Activated naive CD4-positive, alpha-beta T cell treated with anti-CD3 and anti-CD28 coated beads for 36 hours (primary cell): ENCODE results near the gene PHKG2. TPM values are rescaled to one million over a fixed set of nuclear protein-coding genes. Genes with fewer than 3 reads are reported as not detected.

Source experiments
- CTCF ChIA-PET: fragments of 350-600 bp; sonication (Branson Sonifier 250); formaldehyde crosslinking; loops from one replicate; lab custom pipeline; 2021; ENCODE audit warnings: antibody characterized with exemption; lab: Charles Lee
- DNase-seq: peaks from one replicate; pipeline ENCODE4 v3.0.0-alpha.2; 2020
- H3K27ac Mint-ChIP-seq: one replicate; pipeline ENCODE4 v1.8.0; 2021; ENCODE audit warnings: mild to moderate bottlenecking, mixed read lengths
- H3K27me3 Mint-ChIP-seq: one replicate; pipeline ENCODE4 v1.8.0; 2021; ENCODE audit warnings: low read depth, mixed read lengths
- H3K36me3 Mint-ChIP-seq: one replicate; pipeline ENCODE4 v1.8.0; 2021; ENCODE audit warnings: low read depth, mixed read lengths
- H3K4me1 Mint-ChIP-seq: one replicate; pipeline ENCODE4 v1.8.0; 2021; ENCODE audit warnings: low read depth, mixed read lengths
- H3K4me3 Mint-ChIP-seq: one replicate; pipeline ENCODE4 v1.8.0; 2021; ENCODE audit warnings: mild to moderate bottlenecking, moderate library complexity, mixed read lengths
- H3K9me3 Mint-ChIP-seq: one replicate; pipeline ENCODE4 v1.8.0; 2021; ENCODE audit warnings: mixed read lengths
- intact Hi-C: fragments of 100-400 bp; cut with micrococcal nuclease; formaldehyde crosslinking; loops from one replicate; pipeline ENCODE4 v1.15.1; 2023
- total RNA-seq, 2 experiments: library from RNA; stranded (reverse); gene quantifications; one replicate each; pipeline ENCODE4 v1.2.3, GENCODE V29; 2021

The PHKG2 gene
- total RNA-seq, 2 experiments from 2014 or later, result 23.3 to 26.4 TPM

DNA sequence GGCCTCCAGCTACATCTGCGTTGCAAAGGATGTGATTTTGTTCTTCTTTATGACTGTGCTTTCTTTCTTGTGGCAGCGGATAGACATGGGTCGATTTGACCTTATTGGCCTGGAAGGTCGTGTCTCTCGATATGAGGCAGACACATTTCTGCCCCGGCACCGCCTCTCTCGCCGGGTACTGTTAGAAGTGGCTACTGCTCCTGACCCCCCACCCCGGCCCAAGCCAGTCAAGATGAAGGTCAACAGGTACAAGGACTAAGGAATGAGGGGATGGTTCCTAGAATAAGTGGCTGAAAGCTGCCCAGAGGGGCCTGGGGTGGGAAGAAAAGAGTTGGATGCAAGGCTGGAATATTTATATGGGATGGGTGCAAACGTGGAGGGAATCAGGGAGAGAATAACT, 28.1 kb upstream of the PHKG2 start:
- CTCF ChIA-PET, result interaction anchor here (1.3 kb wide), 1 partner anchor 16 kb away, joined by 3 read pairs; no protein-coding TSS in a partner anchor
- peaks cover 70% of the 10 kb centered on the region for H3K36me3 Mint-ChIP-seq
- peaks cover 20% of the 10 kb centered on the region for H3K4me1 Mint-ChIP-seq
- H3K27ac Mint-ChIP-seq, result no peak overlapping the region
- no peak overlapping the region for H3K4me3 Mint-ChIP-seq
- no peaks in the 10 kb centered on the region for H3K9me3 Mint-ChIP-seq
- DNase-seq, result no peak
- intact Hi-C loops, result no loop called here
- no peaks in the 10 kb centered on the region for H3K27me3 Mint-ChIP-seq

DNA sequence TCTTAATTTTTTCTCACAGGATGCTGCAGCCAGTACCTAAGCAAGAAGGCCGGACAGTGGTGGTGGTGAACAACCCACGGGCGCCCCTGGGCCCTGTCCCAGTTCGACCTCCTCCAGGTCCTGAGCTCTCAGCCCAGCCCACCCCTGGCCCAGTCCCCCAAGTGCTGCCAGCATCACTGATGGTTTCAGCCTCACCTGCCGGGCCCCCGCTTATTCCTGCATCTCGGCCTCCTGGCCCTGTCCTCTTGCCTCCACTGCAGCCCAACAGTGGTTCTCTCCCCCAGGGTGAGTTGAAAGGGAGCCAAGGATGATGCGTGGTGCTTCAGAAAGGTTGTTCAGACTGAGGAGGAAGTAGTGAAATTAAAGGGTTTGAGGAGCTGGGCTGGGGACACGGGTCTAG, 27.5 kb upstream of the PHKG2 start:
- H3K9me3 Mint-ChIP-seq, result no peaks in the 10 kb centered on the region
- no peak overlapping the region for H3K27ac Mint-ChIP-seq
- no peak for DNase-seq
- intact Hi-C loops, result no loop called here
- CTCF ChIA-PET, result no interaction called here
- H3K4me3 Mint-ChIP-seq, result no peak overlapping the region
- H3K27me3 Mint-ChIP-seq, result no peaks in the 10 kb centered on the region
- H3K4me1 Mint-ChIP-seq, result peaks cover 14% of the 10 kb centered on the region
- peaks cover 69% of the 10 kb centered on the region for H3K36me3 Mint-ChIP-seq

DNA sequence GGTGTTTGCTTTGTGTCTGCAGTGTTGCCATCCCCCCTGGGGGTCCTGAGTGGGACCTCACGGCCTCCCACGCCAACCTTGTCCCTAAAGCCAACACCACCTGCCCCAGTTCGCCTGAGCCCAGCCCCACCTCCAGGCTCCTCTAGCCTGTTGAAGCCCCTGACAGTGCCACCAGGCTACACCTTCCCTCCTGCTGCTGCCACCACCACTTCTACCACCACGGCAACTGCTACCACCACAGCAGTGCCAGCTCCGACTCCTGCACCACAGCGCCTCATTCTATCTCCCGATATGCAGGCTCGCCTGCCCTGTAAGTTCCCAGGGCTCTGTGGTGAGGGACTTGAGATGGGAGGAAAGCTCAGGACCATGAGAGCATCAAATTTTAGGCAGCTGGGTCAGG, 27.1 kb upstream of the PHKG2 start:
- H3K27me3 Mint-ChIP-seq, result no peaks in the 10 kb centered on the region
- peak overlapping the region; percentile 15 for H3K27ac Mint-ChIP-seq
- peaks cover 9% of the 10 kb centered on the region for H3K4me1 Mint-ChIP-seq
- DNase-seq, result no peak
- no peak overlapping the region for H3K4me3 Mint-ChIP-seq
- H3K36me3 Mint-ChIP-seq, result peaks cover 68% of the 10 kb centered on the region
- CTCF ChIA-PET, result interaction anchor here (0.6 kb wide), 1 partner anchor 49 kb away, joined by 3 read pairs; no protein-coding TSS in a partner anchor
- no peaks in the 10 kb centered on the region for H3K9me3 Mint-ChIP-seq
- intact Hi-C loops, result no loop called here

DNA sequence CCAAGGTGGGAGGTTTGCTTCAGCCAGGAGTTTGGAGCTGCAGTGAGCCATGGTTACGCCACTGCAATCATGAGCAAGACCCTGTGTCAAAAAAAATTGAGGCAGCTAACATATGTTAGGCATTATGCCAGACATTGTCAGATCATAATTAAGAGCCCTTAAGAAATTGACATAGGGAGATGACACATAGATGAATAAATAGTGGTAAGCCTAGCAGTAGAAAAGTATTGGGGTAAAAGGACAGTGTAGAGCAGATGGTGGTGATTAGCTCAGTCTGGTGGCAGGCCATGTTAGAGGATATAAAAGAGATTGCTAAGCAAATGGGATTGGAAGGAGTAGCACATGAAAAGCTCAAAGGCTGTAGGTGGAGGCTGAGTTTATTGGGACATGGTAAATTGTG, 26.6 kb upstream of the PHKG2 start:
- DNase-seq, result no peak
- intact Hi-C loops, result no loop called here
- CTCF ChIA-PET, result interaction anchor here (0.6 kb wide), 1 partner anchor 49 kb away, joined by 3 read pairs; no protein-coding TSS in a partner anchor
- H3K9me3 Mint-ChIP-seq, result no peaks in the 10 kb centered on the region
- H3K27ac Mint-ChIP-seq, result no peak overlapping the region
- no peak overlapping the region for H3K4me3 Mint-ChIP-seq
- H3K4me1 Mint-ChIP-seq, result peaks cover 5% of the 10 kb centered on the region
- no peaks in the 10 kb centered on the region for H3K27me3 Mint-ChIP-seq
- H3K36me3 Mint-ChIP-seq, result peaks cover 63% of the 10 kb centered on the region

DNA sequence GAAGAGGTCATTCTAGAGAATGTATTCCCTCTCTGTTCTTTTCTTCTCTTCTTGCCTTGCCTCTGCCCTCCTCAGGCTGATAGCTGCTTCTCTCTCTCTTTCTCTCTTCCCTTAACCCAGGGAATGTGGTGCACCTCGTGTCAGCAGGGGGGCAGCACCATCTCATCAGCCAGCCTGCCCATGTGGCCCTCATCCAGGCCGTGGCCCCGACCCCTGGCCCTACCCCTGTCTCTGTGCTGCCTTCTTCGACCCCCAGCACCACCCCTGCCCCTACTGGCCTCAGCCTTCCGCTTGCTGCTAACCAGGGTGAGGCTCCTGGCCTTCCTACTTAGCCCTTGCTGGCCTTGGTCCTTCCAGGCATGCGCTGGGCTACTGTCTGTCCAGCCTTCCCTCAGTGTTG, 25.8 kb upstream of the PHKG2 start:
- intact Hi-C loops, result no loop called here
- peak; percentile 20 for DNase-seq
- no peaks in the 10 kb centered on the region for H3K9me3 Mint-ChIP-seq
- H3K27me3 Mint-ChIP-seq, result no peaks in the 10 kb centered on the region
- CTCF ChIA-PET, result interaction anchor here (0.9 kb wide), 1 partner anchor 91 kb away, joined by 4 read pairs; no protein-coding TSS in a partner anchor
- no peak overlapping the region for H3K4me3 Mint-ChIP-seq
- H3K36me3 Mint-ChIP-seq, result peaks cover 59% of the 10 kb centered on the region
- H3K4me1 Mint-ChIP-seq, result no peaks in the 10 kb centered on the region
- no peak overlapping the region for H3K27ac Mint-ChIP-seq

DNA sequence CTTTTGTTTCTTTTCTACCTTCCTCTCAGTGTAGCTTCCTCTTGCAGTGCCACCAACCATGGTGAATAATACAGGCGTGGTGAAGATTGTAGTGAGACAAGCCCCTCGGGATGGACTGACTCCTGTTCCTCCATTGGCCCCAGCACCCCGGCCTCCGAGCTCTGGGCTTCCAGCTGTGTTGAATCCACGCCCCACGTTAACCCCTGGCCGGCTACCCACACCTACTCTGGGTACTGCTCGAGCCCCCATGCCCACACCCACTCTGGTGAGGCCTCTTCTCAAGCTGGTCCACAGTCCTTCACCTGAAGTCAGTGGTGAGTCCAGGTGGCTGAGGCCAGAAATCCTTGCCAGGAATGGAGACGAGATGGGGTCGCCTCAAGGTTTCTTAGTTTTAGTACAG, 25.3 kb upstream of the PHKG2 start:
- CTCF ChIA-PET, result interaction anchor here (0.9 kb wide), 1 partner anchor 91 kb away, joined by 4 read pairs; no protein-coding TSS in a partner anchor
- H3K36me3 Mint-ChIP-seq, result peaks cover 59% of the 10 kb centered on the region
- H3K4me3 Mint-ChIP-seq, result no peak overlapping the region
- no peak overlapping the region for H3K27ac Mint-ChIP-seq
- no peaks in the 10 kb centered on the region for H3K4me1 Mint-ChIP-seq
- H3K9me3 Mint-ChIP-seq, result no peaks in the 10 kb centered on the region
- no peaks in the 10 kb centered on the region for H3K27me3 Mint-ChIP-seq
- no peak for DNase-seq
- intact Hi-C loops, result no loop called here

DNA sequence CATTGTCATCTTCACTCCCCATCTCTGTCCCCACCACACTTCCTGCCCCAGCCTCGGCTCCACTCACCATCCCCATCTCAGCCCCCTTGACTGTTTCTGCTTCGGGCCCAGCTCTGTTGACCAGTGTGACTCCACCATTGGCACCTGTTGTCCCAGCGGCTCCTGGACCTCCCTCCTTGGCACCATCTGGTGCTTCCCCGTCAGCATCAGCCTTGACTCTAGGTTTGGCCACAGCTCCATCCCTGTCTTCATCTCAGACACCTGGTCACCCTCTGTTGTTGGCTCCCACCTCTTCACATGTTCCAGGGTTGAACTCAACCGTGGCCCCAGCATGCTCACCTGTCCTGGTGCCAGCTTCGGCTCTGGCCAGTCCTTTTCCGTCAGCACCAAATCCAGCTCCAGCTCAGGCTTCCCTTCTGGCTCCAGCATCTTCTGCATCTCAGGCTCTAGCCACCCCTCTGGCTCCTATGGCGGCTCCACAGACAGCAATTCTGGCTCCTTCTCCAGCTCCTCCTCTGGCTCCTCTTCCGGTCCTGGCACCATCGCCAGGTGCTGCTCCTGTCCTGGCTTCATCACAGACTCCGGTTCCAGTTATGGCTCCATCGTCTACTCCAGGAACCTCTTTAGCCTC, 24.4 kb upstream of the PHKG2 start:
- Mint-ChIP-seq H3K4me3 (no peak overlapping the region), H3K9me3 (no peaks in the 10 kb centered on the region), H3K27ac (no peak overlapping the region), H3K4me1 (no peaks in the 10 kb centered on the region), H3K36me3 (peaks cover 60% of the 10 kb centered on the region), H3K27me3 (no peaks in the 10 kb centered on the region)
- CTCF ChIA-PET, result no interaction called here
- no peak for DNase-seq
- intact Hi-C loops, result no loop called here

DNA sequence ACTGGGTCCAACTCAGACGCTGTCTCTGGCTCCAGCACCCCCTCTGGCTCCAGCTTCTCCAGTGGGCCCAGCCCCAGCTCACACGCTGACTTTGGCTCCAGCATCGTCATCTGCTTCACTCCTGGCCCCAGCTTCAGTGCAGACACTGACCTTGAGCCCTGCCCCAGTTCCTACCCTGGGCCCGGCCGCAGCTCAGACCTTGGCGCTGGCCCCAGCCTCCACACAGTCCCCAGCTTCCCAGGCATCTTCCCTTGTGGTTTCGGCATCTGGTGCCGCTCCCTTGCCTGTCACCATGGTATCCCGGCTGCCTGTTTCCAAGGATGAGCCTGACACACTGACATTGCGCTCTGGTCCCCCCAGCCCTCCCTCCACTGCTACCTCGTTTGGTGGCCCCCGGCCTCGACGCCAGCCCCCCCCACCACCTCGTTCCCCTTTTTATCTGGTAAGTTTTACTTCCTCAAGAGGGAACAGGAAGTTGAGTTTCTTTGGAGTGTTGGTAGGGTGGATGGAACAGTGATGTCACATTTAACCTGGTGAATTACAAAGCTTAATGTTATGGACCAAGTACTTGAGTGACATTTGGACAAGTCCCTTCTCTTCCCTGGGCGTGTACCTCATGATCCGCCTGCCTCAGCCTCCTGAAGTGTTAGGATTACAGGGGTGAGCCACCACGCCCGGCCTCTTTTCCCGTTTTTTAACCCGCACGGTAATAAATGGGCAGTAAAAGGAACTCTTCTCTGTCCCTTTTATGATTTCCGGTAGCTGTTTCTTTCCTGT, 23.4 kb upstream of the PHKG2 start:
- peaks cover 65% of the 10 kb centered on the region for H3K36me3 Mint-ChIP-seq

DNA sequence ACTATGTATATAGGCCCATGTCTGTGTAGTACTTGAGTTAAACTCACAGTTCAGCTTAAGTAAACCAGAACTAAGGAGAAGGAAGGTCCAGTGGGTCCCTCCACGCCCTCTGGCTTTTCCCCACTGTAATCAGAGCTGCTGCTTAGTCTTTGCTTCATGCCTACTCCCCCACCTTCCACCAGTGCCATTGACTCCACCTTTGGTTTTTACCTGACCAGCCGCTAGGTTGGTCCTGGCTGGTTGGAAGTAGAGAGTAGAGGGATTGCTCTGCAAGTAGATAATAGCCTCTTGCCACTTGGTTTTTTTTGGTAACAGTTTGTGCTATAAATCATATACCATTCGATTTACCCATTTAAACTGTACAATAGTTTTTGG, 22.8 kb upstream of the PHKG2 start:
- Mint-ChIP-seq H3K4me3 (no peak overlapping the region), H3K4me1 (no peaks in the 10 kb centered on the region), H3K36me3 (peaks cover 65% of the 10 kb centered on the region), H3K9me3 (no peaks in the 10 kb centered on the region), H3K27me3 (no peaks in the 10 kb centered on the region), H3K27ac (no peak overlapping the region)
- CTCF ChIA-PET, result interaction anchor here (0.5 to 0.6 kb wide), 2 partner anchors 23 to 44 kb away, joined by 4 to 5 read pairs; no protein-coding TSS in a partner anchor
- no peak for DNase-seq
- intact Hi-C loops, result no loop called here

More for the DNA sequence above, 23.4 kb upstream of the PHKG2 start:
- H3K4me3 Mint-ChIP-seq, result no peak overlapping the region
- no peaks in the 10 kb centered on the region for H3K9me3 Mint-ChIP-seq
- CTCF ChIA-PET, result interaction anchor here (0.6 kb wide), 1 partner anchor 22 kb away, joined by 4 read pairs; no protein-coding TSS in a partner anchor
- peak overlapping the region; percentile 29 for H3K27ac Mint-ChIP-seq
- no peaks in the 10 kb centered on the region for H3K4me1 Mint-ChIP-seq
- no peak for DNase-seq
- no peaks in the 10 kb centered on the region for H3K27me3 Mint-ChIP-seq
- intact Hi-C loops, result no loop called here

DNA sequence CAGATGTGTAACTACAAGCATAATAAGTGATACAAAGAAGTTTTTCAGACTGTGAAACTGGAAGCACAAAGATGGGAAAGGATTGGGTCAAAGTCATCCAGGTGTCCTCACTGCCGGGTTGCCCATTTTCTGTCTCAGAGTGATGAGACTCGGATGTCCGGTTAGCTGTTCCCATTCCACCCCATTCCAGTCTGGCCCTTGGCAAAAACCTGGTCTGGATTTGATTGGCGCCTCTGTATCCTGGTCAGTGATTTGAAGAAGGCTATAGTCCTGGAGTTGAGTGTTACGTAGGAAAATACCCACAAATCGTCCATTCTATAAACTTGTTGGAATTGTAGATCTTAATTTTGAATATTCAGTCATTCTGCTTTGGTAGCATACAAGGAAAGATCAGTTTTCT, 19.9 kb upstream of the PHKG2 start:
- CTCF ChIA-PET, result interaction anchor here (0.7 to 1.4 kb wide), 2 partner anchors 10 to 78 kb away, joined by 3 read pairs; no protein-coding TSS in a partner anchor
- H3K27ac Mint-ChIP-seq, result no peak overlapping the region
- DNase-seq, result no peak
- H3K4me3 Mint-ChIP-seq, result no peak overlapping the region
- no peaks in the 10 kb centered on the region for H3K27me3 Mint-ChIP-seq
- intact Hi-C loops, result no loop called here
- H3K36me3 Mint-ChIP-seq, result peaks cover 53% of the 10 kb centered on the region
- peaks cover 2% of the 10 kb centered on the region for H3K4me1 Mint-ChIP-seq
- no peaks in the 10 kb centered on the region for H3K9me3 Mint-ChIP-seq

DNA sequence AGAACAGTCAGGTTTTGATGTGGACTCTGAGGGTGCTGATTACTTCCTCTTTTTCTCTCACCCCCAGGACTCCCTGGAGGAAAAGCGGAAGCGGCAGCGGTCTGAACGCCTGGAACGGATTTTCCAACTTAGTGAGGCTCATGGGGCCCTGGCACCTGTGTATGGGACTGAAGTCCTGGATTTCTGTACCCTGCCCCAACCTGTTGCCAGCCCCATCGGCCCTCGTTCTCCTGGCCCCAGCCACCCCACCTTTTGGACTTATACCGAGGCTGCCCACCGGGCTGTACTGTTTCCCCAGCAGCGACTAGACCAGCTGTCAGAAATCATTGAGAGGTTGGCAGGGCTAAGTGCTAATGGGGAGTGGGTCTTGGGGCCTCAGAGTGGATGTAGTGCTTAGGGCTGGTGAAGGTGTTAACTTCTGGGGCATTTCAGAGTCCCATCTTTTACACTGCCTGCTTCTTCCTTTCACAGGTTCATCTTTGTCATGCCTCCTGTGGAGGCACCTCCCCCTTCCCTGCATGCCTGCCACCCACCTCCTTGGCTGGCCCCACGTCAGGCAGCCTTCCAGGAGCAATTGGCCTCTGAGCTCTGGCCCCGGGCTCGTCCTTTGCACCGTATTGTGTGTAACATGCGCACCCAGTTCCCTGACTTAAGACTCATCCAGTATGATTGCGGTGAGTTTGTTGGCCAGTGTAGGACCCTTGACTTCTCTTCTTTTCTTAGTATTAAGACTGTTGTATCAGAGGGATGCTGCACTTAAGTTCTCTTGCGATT, 19.1 kb upstream of the PHKG2 start:
- Mint-ChIP-seq H3K27me3 (no peaks in the 10 kb centered on the region), H3K36me3 (peaks cover 53% of the 10 kb centered on the region), H3K4me3 (no peak overlapping the region), H3K4me1 (peaks cover 2% of the 10 kb centered on the region), H3K27ac (no peak overlapping the region), H3K9me3 (no peaks in the 10 kb centered on the region)
- CTCF ChIA-PET, result no interaction called here
- intact Hi-C loops, result no loop called here
- DNase-seq, result no peak

DNA sequence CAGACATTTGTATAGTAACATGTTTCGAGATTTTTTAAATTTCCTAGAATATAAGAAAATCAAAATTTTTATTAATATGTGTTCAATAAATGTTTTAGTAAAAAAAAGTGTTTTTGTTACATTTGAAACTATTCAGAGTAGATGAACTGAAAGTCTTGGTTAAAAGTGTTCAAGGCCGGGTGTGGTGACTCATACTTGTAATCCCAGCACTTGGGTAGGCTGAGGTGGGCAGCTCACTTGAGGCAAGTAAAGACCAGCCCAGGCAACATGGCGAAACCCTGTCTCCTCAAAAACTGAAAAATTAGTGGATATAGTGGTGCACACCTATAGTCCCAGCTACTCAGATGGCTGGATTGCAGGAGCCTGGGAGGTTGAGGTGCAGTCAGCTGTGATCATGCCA, 16.8 kb upstream of the PHKG2 start:
- peaks cover 54% of the 10 kb centered on the region for H3K36me3 Mint-ChIP-seq
- intact Hi-C loops, result no loop called here
- H3K27me3 Mint-ChIP-seq, result no peaks in the 10 kb centered on the region
- H3K4me3 Mint-ChIP-seq, result no peak overlapping the region
- H3K27ac Mint-ChIP-seq, result peak overlapping the region; percentile 41
- H3K4me1 Mint-ChIP-seq, result peaks cover 2% of the 10 kb centered on the region
- no peak for DNase-seq
- H3K9me3 Mint-ChIP-seq, result no peaks in the 10 kb centered on the region
- CTCF ChIA-PET, result no interaction called here
